H1 (cell line): ENCODE measurements around the gene AMBP. TPM values are rescaled to one million over a fixed set of nuclear protein-coding genes. Genes with fewer than 3 reads are reported as not detected.

ENCODE experiments used
- CTCF ChIA-PET: fragments of 300-600 bp; sonication (Branson Sonifier 250); formaldehyde crosslinking; loops from one replicate; lab custom pipeline; 2021; ENCODE audit not compliant: partially characterized antibody; lab: Charles Lee
- POLR2A ChIA-PET: fragments of 300-600 bp; sonication (Branson Sonifier 250); formaldehyde crosslinking; loops from one replicate; lab custom pipeline; 2021; ENCODE audit warnings: inconsistent platforms; ENCODE audit not compliant: partially characterized antibody; lab: Charles Lee
- DNase-seq, 2 experiments: peaks; one replicate each; pipeline versions ENCODE4 v3.0.0 to v3.0.0-alpha.2; 2010 to 2022; ENCODE audit warnings: low spot score in 2 of 2, low read depth in 1 of 2, mixed read lengths in 1 of 2
- FAIRE-seq: peaks from 2 replicates; lab custom pipeline; 2011; peaks lifted over from hg19 to GRCh38; lab: Jason Lieb, UNC
- H2AFZ ChIP-seq: 2 replicates; pipeline ENCODE4 v1.8.1; 2012; ENCODE audit warnings: low read length, inconsistent platforms
- H2AK5ac ChIP-seq: 2 replicates; pipeline ENCODE4 v1.6.1; 2013; ENCODE audit warnings: low read depth, low read length
- H2BK120ac ChIP-seq: replicated peaks from 2 replicates; pipeline ENCODE3; 2013; ENCODE audit warnings: low read depth, low read length, inconsistent platforms
- H2BK12ac ChIP-seq: 2 replicates; pipeline ENCODE4 v1.6.1; 2013; ENCODE audit warnings: low read depth, low read length
- H2BK15ac ChIP-seq: 2 replicates; pipeline ENCODE4 v1.6.1; 2013; ENCODE audit warnings: low read length
- H2BK20ac ChIP-seq: 2 replicates; pipeline ENCODE4 v1.6.1; 2013; ENCODE audit warnings: low read length
- H2BK5ac ChIP-seq: 2 replicates; pipeline ENCODE4 v1.6.1; 2013; ENCODE audit warnings: low read depth, low read length
- H3K14ac ChIP-seq: 2 replicates; pipeline ENCODE4 v1.6.1; 2013; ENCODE audit warnings: inconsistent platforms; ENCODE audit not compliant: insufficient read length
- H3K18ac ChIP-seq: 2 replicates; pipeline ENCODE4 v1.6.1; 2013; ENCODE audit warnings: low read length; ENCODE audit errors: extremely low read depth
- H3K23ac ChIP-seq: 2 replicates; pipeline ENCODE4 v1.6.1; 2013; ENCODE audit warnings: inconsistent platforms; ENCODE audit not compliant: insufficient read length
- H3K23me2 ChIP-seq: 2 replicates; pipeline ENCODE4 v1.6.1; 2013; ENCODE audit warnings: low read depth, low read length
- H3K27ac ChIP-seq: 2 replicates; pipeline ENCODE4 v1.6.1; 2011; ENCODE audit warnings: low read depth, low read length, inconsistent platforms
- H3K27me3 ChIP-seq, 4 experiments: replicated peaks in 1 of 4; 1 replicate in 1 of 4; 2 replicates in 3 of 4; pipeline versions ENCODE4 v1.6.1 to v1.8.1; 2011 to 2013; ENCODE audit warnings: low read length in 3 of 4, mild to moderate bottlenecking in 3 of 4, inconsistent platforms in 2 of 4, mixed read lengths in 2 of 4, moderate library complexity in 1 of 4; ENCODE audit not compliant: control insufficient read depth in 3 of 4, insufficient read depth in 3 of 4; ENCODE audit errors: extremely low read depth in 1 of 4
- H3K36me3 ChIP-seq, 4 experiments: 2 replicates each; pipeline versions ENCODE4 v1.6.1 to v1.8.1; 2011 to 2013; ENCODE audit warnings: mild to moderate bottlenecking in 4 of 4, low read length in 3 of 4, moderate library complexity in 2 of 4, control low read depth in 1 of 4, inconsistent platforms in 1 of 4; ENCODE audit not compliant: insufficient read depth in 4 of 4, control insufficient read depth in 2 of 4
- H3K4ac ChIP-seq: replicated peaks from 2 replicates; pipeline ENCODE3; 2013; ENCODE audit warnings: low read length, low read depth, mixed read lengths, inconsistent platforms; ENCODE audit not compliant: insufficient read length
- H3K4me1 ChIP-seq, 4 experiments: replicated peaks in 1 of 4; 1 replicate in 1 of 4; 2 replicates in 3 of 4; pipeline versions ENCODE4 v1.6.1 to v1.8.1; 2011 to 2013; ENCODE audit warnings: low read length in 3 of 4, inconsistent platforms in 2 of 4, mixed read lengths in 1 of 4; ENCODE audit not compliant: insufficient read depth in 4 of 4, control insufficient read depth in 3 of 4
- H3K4me2 ChIP-seq, 2 experiments: 2 replicates each; pipeline versions ENCODE4 v1.6.1 to v1.8.1; 2011 to 2013; ENCODE audit warnings: low read depth in 2 of 2, low read length in 2 of 2, control low read depth in 1 of 2, inconsistent platforms in 1 of 2, mild to moderate bottlenecking in 1 of 2; ENCODE audit not compliant: insufficient read depth in 1 of 2
- H3K4me3 ChIP-seq, 4 experiments: fragments of 200-600, 300-600 bp in 1 of 4; sonication (generic), shearing (Covaris generic), sonication (Bioruptor Twin) in 1 of 4; 2 replicates each; pipeline versions ENCODE4 v1.5.1 to v1.8.1; 2011 to 2016; ENCODE audit warnings: low read length in 4 of 4, low read depth in 3 of 4, control low read depth in 2 of 4, inconsistent platforms in 2 of 4, mild to moderate bottlenecking in 2 of 4, mixed read lengths in 1 of 4, moderate library complexity in 1 of 4; ENCODE audit not compliant: insufficient read depth in 2 of 4; ENCODE audit errors: extremely low read depth in 1 of 4
- H3K56ac ChIP-seq: replicated peaks from 2 replicates; pipeline ENCODE3; 2013; ENCODE audit warnings: low read depth, mild to moderate bottlenecking, mixed read lengths, low read length, inconsistent platforms; ENCODE audit not compliant: insufficient read length
- H3K79me1 ChIP-seq: 2 replicates; pipeline ENCODE4 v1.6.1; 2013; ENCODE audit warnings: low read depth, low read length, control low read depth
- H3K79me2 ChIP-seq, 2 experiments: 2 replicates each; pipeline versions ENCODE4 v1.6.1 to v1.8.1; 2012 to 2013; ENCODE audit warnings: low read length in 2 of 2, mild to moderate bottlenecking in 2 of 2, inconsistent platforms in 1 of 2; ENCODE audit not compliant: insufficient read depth in 2 of 2, control insufficient read depth in 1 of 2
- H3K9ac ChIP-seq, 4 experiments: replicated peaks in 1 of 4; 1 replicate in 1 of 4; 2 replicates in 3 of 4; pipeline versions ENCODE4 v1.6.1 to v1.8.1; 2011 to 2013; ENCODE audit warnings: low read depth in 3 of 4, low read length in 3 of 4, control low read depth in 2 of 4, mild to moderate bottlenecking in 2 of 4, moderate library complexity in 2 of 4, inconsistent platforms in 1 of 4; ENCODE audit errors: extremely low read depth in 1 of 4
- H3K9me3 ChIP-seq, 2 experiments: 2 replicates each; pipeline versions ENCODE4 v1.6.1 to v1.8.1; 2012 to 2013; ENCODE audit warnings: mild to moderate bottlenecking in 2 of 2, moderate library complexity in 2 of 2, control low read depth in 1 of 2, inconsistent platforms in 1 of 2, low read depth in 1 of 2, low read length in 1 of 2, mixed read lengths in 1 of 2; ENCODE audit not compliant: insufficient read depth in 2 of 2
- H4K20me1 ChIP-seq, 2 experiments: replicated peaks in 1 of 2; 2 replicates each; pipeline versions ENCODE3 to v1.8.1; 2011 to 2013; ENCODE audit warnings: inconsistent platforms in 2 of 2, low read length in 2 of 2, mild to moderate bottlenecking in 1 of 2; ENCODE audit not compliant: insufficient read depth in 2 of 2, control insufficient read depth in 1 of 2
- H4K5ac ChIP-seq: 2 replicates; pipeline ENCODE4 v1.6.1; 2013; ENCODE audit warnings: low read length, low read depth, mixed read lengths, inconsistent platforms; ENCODE audit not compliant: insufficient read length
- H4K8ac ChIP-seq: 2 replicates; pipeline ENCODE4 v1.8.0; 2013; ENCODE audit warnings: mild to moderate bottlenecking, moderate library complexity, low read length, inconsistent platforms; ENCODE audit not compliant: insufficient read depth; ENCODE audit errors: extremely low read depth
- H4K91ac ChIP-seq: replicated peaks from 2 replicates; pipeline ENCODE3; 2013; ENCODE audit warnings: low read length, mixed read lengths, inconsistent platforms; ENCODE audit not compliant: insufficient read length
- CBX5 ChIP-seq: fragments of 300-800, 300-1000 bp; sonication (generic); IDR thresholded peaks from 2 replicates; pipeline ENCODE4 v1.7.1; 2016; ENCODE audit warnings: antibody characterized with exemption, low read length, low read depth
- EZH2 ChIP-seq: fragments of 200-600 bp; sonication (generic); IDR thresholded peaks from 2 replicates; pipeline ENCODE4 v1.7.1; 2012; ENCODE audit warnings: low read depth, mild to moderate bottlenecking, moderate library complexity, low read length, inconsistent platforms; ENCODE audit not compliant: severe bottlenecking
- WGBS, 2 experiments: shearing (Covaris generic) in 1 of 2; methylation state at CpG; one replicate each; pipeline versions ENCODE4 v1.1.6 to v1.1.7; 2013 to 2015; ENCODE audit warnings: low lambda C conversion rate in 2 of 2, mixed read lengths in 2 of 2, inconsistent platforms in 1 of 2, low coverage in 1 of 2, missing lambda C conversion rate in 1 of 2; ENCODE audit not compliant: insufficient replicate concordance in 2 of 2, insufficient coverage in 1 of 2, insufficient read length in 1 of 2; ENCODE audit errors: extremely low coverage in 1 of 2, missing lambda C conversion rate in 1 of 2; 5-methylcytosine and 5-hydroxymethylcytosine counted together
- polyA plus RNA-seq, 7 experiments: library from polyadenylated mRNA; depleted of rRNA in 3 of 7; stranded (reverse) in 5 of 7; unstranded in 2 of 7; fragments of >200 nt in 5 of 7; fragments of 200-250 nt in 2 of 7; gene quantifications; 1 replicate in 5 of 7; 2 replicates in 1 of 7; 4 replicates in 1 of 7; pipeline versions ENCODE4 v1.2.1 to v1.2.3, GENCODE V29; 2011 to 2013; ENCODE audit warnings: missing spikeins in 2 of 7, mixed read lengths in 2 of 7
- total RNA-seq: library from RNA; stranded (reverse); fragmentation: NEBNext Ultra II Directional; extraction: Animal tissue kit (Norgen Biotek cat#: 25700); gene quantifications from 2 replicates; pipeline ENCODE4 v1.2.1, GENCODE V29; 2021

Gene AMBP
- total and polyA plus RNA-seq, 2 of the 8 experiments (the other 6 are each of a cell fraction or from before 2014, with no cell fraction given): 3.0 to 4.0 TPM

DNA sequence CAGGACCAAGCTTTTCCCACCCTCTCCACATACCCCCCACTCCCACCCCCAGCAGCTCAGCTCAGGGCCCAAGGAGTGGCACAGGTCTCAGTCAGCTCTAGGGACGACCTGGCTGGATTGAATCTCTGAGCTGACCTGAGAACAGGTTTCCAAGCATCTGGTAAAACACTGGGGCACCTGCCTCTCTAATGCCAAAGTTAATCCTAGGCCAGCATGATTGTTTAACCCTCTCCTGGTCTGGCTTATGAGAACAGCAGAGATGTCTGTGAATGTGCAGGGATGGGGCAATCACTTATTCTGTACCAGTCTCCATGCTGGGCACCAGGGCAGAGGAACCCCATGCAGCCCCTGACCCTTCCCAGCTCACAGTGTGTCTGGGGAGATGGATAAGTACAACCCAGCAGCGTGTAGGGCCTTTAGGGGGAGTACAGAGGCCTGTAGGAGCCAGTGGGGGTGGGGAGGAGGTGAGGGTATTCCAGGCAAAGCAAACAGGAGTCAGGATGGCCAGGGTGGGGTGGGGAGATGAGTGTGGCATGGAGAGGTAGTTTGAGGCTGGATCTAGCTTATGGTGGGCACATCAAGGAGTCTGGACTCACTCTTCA, 21.7 kb upstream of the AMBP start:
- no peak overlapping the region for H2BK5ac ChIP-seq
- H3K4me3 ChIP-seq: peak overlapping the region in 1 of 4 experiments; percentile 84; a peak in 1 of 8 replicates
- no peak overlapping the region for H4K91ac ChIP-seq
- CTCF ChIA-PET: interaction anchor here (0.6 to 5.7 kb wide), 18 partner anchors 9 to 193 kb away, joined by 3 to 43 read pairs (median 4); partner anchors contain the start of gene COL27A1
- H2BK120ac ChIP-seq: no peak overlapping the region
- H3K27me3 ChIP-seq: peaks cover 2 to 27% (median 19%) of the 10 kb centered on the region in 4 experiments
- FAIRE-seq: no peak
- H4K8ac ChIP-seq: no peak overlapping the region
- H3K36me3 ChIP-seq: no peaks in the 10 kb centered on the region
- no peak overlapping the region for H3K18ac ChIP-seq
- H2BK12ac ChIP-seq: no peak overlapping the region
- no peaks in the 10 kb centered on the region for H3K79me2 ChIP-seq
- H3K4ac ChIP-seq: no peak overlapping the region
- POLR2A ChIA-PET: interaction anchor here (1.6 to 2.6 kb wide), 2 partner anchors 9 to 12 kb away, joined by 6 to 7 read pairs; no protein-coding TSS in a partner anchor
- H2AK5ac ChIP-seq: no peak overlapping the region
- H3K4me2 ChIP-seq: peak overlapping the region; percentile 74 to 95; a peak in 2 of 4 replicates
- peaks cover 0 to 2% of the 10 kb centered on the region in 2 experiments; a peak in 1 of 4 replicates for H3K9me3 ChIP-seq
- DNase-seq: no peak
- H3K23me2 ChIP-seq: peaks cover 5% of the 10 kb centered on the region; the same call in 1 of the 2 replicates
- no peak overlapping the region for H2BK20ac ChIP-seq
- peaks cover 0 to 16% (median 10%) of the 10 kb centered on the region in 4 experiments; a peak in 6 of 7 replicates for H3K4me1 ChIP-seq
- no peaks in the 10 kb centered on the region for H4K20me1 ChIP-seq
- H3K23ac ChIP-seq: no peak overlapping the region
- no peaks in the 10 kb centered on the region for H3K79me1 ChIP-seq
- no peak for TF ChIP-seq CBX5
- peak; percentile 45 for TF ChIP-seq EZH2
- H3K9ac ChIP-seq: no peak overlapping the region
- no peak overlapping the region for H2AFZ ChIP-seq
- H3K14ac ChIP-seq: no peak overlapping the region
- 51% methylated on average over 2 of the region's 2 CpGs; no CpG with 5 or more reads in 1 of the 2 experiments for WGBS, 2 experiments
- no peak overlapping the region for H3K27ac ChIP-seq
- no peak overlapping the region for H3K56ac ChIP-seq
- no peak overlapping the region for H4K5ac ChIP-seq
- no peak overlapping the region; the same call in 1 of the 2 replicates for H2BK15ac ChIP-seq
